GM19193 (cell line): ENCODE results near the gene ATXN3L.

Experiments used
- POLR2A ChIP-seq: IDR thresholded peaks from 4 replicates; pipeline ENCODE4 v1.6.1; 2011; ENCODE audit not compliant: insufficient read depth, insufficient read length; ENCODE audit errors: extremely low read depth

Gene ATXN3L

GRCh38 chrX:13319953-13320352, at the start of gene ATXN3L:
Gene ATXN3L, minus strand, starts transcription at chrX:13320053. Its CDS starts 119 bp downstream, at chrX:13319934.
- TF ChIP-seq POLR2A, result no peak

- no peak for TF ChIP-seq POLR2A
These were observed 49.6 kb upstream of the ATXN3L start for GRCh38 chrX:13369256-13370030.

GRCh38 chrX:13367950-13368349, 48.1 kb upstream of the ATXN3L start:
- no peak for TF ChIP-seq POLR2A

- no peak for TF ChIP-seq POLR2A
These were observed 46.8 kb upstream of the ATXN3L start for GRCh38 chrX:13366698-13367097.

- TF ChIP-seq POLR2A, result no peak
These were observed 45.3 kb upstream of the ATXN3L start for GRCh38 chrX:13365161-13365560.

GRCh38 chrX:13364230-13364857, 44.5 kb upstream of the ATXN3L start:
- TF ChIP-seq POLR2A, result no peak

GRCh38 chrX:13360146-13360545, 40.3 kb upstream of the ATXN3L start:
- no peak for TF ChIP-seq POLR2A

- TF ChIP-seq POLR2A, result no peak
These were observed 38.1 kb upstream of the ATXN3L start for GRCh38 chrX:13357925-13358324.

GRCh38 chrX:13346646-13347045, 26.8 kb upstream of the ATXN3L start:
- TF ChIP-seq POLR2A, result no peak

GRCh38 chrX:13345438-13345837, 25.6 kb upstream of the ATXN3L start:
- no peak for TF ChIP-seq POLR2A

- no peak for TF ChIP-seq POLR2A
These were observed 25.2 kb upstream of the ATXN3L start for GRCh38 chrX:13345037-13345436.

GRCh38 chrX:13341491-13342101, 21.7 kb upstream of the ATXN3L start:
- no peak for TF ChIP-seq POLR2A

GRCh38 chrX:13340182-13340791, 20.4 kb upstream of the ATXN3L start:
- no peak for TF ChIP-seq POLR2A

GRCh38 chrX:13339607-13340006, 19.8 kb upstream of the ATXN3L start:
- no peak for TF ChIP-seq POLR2A

- TF ChIP-seq POLR2A, result no peak
These were observed 19.2 kb upstream of the ATXN3L start for GRCh38 chrX:13338996-13339515.
